Dermis blood vessel endothelial cell (primary cell): Measurements from ENCODE around the gene PRSS56. TPM values are rescaled to one million over a fixed set of nuclear protein-coding genes. Genes with fewer than 3 reads are reported as not detected.

Experiments
- DNase-seq: peaks from one replicate; pipeline ENCODE4 v3.0.0; 2010
- total RNA-seq: library from RNA; depleted of rRNA; stranded (reverse); fragments of >200 nt; gene quantifications from 2 replicates; pipeline ENCODE4 v1.2.3, GENCODE V29; 2014

PRSS56 gene
- total RNA-seq, 1 donor from 2014 or later, result not detected

DNA sequence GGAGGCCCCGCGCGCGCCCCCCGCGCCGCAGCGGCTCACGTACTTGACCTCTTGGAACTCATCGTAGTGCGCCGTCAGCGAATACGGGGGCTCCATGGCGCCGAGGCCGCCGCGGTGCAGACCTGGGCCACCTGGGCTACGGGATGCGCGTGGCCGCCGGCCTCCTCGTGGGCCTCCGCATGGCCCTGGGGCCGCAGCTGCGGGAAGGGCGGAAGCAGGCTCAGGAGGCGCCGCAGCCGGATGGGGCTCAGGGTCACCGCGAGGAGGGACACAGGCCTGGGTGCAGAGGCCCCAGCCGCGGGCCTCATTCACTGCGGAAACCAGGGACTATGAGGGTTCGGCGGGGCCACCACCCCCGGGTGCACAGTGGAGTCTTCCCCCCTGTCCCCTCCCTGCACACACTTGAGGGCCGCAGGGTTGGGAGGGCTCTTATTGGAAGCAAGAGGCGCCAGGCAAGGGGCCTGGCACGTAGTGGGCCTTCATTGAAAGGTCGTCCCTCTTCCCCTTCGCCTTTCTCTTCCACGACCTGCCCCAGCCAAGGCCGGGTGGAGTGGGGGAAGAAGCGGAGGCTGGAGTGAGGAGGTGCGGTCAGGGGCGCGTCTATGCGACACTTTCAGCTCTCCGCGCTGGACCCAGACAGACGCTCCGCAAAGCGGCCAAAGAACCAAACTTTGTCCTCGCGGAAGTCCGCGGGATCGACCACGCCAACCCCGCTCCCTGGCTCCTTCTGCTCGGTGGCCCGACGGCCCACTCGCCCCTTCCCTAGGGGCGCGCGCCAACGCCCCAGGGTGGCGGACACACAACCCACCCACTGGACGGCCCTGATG, 33.4 kb upstream of the PRSS56 start:
- no peak for DNase-seq

DNA sequence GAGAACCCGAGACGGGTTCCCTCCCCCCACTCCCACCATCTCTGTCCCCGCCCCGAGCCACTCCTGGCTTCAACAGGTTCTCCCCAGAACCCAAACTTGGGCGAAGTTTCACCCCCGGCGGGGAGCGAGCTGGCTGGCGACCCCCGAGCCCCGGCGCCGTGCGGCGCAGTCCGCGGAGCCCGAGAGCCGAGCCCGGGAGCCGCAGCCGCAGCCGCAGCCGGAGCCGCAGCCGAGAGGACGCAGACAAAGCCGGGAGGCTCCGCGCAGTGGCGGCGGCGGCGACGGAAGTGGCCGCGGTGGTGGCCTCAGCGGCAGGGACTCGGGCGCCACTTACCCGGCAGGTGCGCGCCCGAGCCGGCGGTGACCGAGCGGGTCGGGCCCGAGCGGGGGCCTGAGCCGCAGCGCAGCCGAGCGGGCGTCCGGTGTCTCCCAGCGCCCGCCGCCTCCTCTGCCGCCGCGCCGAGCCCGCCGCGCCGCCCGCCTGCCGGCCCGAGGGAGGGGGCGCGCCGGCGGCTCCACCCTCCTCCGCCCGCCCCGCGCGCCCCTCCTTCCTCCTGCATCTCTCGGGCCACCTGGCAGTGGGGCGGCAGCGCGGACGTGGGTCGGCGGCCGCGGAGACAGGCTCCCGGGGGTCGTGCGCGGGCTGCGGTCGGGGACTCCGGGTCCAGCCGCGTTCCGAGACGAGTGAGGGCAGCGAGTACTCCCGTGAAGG, 32.6 kb upstream of the PRSS56 start, which contains the start of gene ECEL1:
Gene ECEL1 (minus strand): TSS at position 450 of the 712 bp plus-strand sequence. CDS start 1,181 bp downstream, outside the sequence.
- no peak for DNase-seq

DNA sequence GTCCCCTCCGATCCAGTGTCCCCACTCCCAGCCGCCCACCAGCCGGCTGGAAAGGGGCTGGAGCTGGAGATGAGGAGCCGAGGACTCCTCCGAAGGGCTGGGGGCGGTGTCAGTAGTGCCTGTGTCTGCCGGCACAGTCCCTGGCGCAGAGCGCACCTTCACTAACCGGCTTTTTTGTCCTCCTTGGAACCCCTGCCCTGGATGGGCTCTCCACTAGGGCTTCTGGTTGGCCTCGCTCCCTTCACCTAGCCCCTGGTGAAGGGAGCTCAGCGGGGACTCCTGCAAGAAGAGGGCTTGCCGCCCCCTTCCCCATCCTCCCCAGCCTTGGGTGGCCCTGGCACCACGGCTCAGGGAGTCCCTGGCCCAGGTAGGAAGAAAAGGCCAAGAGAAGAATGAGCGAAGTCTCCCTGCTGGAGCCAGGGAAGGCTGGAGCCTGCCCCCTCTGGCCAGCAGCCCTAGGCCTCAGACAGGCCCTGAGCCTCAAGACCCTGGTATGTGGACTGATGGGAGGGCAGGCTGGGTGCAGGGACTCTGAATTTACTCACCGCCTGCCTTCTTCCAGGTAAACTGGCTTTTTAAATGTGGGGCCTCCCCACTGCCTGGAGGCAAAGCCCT, 32.0 kb upstream of the PRSS56 start:
- DNase-seq, result no peak

DNA sequence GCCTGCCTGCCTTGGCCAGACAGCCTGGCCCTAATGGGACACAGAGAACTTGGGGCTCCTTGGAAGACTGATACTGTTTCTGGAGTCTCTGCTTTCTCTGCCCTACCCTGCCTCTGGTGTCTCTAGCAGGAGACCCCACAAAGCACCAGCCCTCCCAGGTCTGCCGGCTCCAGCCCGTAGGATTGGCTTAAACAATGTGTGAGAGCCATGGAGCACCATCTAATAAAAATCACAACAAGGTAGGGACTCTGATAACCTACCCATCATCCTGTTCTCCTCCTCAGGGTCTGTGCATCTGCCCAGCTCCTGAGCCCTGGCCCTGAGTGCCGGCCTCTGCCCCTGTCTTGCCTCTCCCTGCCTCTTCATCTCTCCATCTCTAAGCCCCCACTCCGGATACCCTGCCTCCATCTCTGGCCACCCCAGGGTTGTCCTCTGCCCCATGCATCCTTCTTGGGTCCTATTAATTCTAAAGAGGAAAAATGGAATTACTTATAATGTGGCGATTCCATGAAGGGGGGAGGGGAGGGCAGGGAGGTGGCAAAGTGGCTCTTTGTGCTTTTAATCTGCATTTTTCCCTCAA, 31.4 kb upstream of the PRSS56 start:
- no peak for DNase-seq

DNA sequence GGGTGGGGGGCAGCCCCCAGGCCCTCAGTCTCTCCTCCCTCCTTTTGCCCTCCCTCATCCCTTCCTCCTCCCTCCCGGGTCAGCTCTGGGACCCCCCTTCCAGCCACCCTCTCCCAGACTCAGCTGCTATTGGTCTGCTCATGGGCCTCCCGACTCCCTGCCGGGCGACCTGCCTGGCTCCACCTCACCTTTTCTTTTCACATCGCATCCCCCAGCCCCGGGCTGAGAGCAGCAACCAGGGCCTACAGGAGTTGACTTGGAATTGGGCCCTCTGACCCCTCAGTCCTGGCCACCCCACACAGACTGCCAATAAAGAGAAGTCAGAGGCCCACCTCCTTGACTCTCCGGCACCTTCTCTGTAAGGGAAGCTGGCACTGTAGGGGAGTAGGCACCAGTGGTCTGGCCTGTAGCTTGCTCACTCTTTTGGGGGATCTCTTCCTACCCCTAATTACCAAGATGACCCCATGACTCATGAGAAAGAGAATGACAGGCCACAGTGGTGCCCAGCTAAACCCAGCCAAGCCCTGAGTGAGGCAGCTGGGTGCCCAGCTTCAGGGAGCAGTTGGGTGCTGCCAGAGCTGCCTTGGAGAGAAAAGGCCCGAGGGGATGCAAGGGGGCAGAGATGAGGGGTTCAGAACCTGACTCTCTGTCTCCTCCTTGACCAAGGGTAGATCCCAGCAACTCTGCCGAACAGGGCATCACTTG, 30.5 kb upstream of the PRSS56 start:
- DNase-seq, result no peak

DNA sequence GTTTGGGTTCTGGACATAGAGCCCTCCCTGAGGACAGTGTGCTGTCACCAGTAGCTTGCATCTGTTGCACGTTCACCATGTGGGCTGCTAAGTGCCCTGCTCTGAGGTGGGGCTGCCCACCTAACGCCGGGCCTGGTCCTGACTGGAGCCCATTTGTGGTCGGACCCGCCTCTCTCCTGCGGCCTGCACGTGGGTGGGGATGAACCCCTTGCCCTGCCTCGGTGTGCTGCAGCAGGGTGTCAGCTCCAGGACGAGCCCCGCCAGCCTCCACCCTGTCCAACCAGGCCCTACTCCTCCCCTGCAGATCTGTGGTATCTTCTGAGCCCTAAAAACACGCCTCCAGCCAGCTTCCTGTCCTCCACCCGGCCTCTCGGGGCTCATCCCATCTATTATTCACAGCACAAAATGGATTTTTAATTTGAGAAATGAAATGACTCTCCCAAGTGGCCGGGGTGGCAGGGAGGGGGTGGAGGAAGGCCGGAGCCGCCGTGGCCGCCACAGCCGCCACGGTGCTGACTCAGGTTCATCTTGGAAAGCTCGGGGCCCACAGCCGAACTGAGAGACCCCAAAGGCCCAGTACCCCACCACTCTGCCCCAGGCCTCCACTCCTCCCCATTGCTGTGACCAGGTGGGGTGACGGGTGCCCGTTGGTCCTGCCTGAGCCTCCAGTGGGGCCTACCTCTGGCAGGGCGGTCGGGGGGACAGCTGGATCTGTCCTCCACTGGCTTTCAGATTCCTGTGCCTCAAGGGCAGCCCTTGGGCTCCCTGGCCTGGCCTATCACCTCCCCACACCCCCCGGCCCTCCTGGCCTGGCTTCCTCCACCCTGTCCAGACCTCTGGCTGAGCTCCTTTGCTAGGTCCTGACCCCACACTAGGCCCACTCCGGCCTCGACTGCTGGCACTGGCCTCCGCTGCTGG, 29.7 kb upstream of the PRSS56 start:
- no peak for DNase-seq

DNA sequence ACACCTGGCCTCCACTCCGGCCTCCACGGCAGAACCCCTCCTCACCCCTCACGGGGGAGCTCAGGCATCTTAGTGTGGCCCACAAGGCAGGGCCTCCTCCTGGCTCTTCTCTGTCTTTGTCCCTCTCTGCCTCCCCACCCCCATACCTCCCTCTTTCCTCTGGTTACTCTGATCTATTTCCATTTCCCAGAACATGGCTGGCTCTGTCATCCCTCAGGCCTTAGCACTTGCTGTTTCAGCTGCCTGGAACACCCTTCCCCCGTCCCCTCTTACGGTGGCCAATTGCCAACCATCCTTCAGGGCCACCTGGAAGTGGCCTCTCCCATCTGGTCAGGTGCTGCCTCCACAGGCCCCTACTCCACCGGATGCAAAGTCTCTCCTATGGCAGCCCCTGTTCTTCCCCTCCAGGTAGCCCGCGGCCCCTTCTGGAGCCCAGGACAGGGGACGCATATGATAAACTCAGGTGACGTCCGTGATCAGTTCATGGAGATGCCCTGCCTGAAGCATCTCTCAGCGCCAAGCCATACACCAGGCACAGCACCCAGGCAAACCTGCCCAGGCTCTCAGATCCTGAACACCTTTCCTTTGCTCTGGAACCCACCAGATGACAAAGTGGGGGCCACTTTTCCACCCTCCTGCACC, 28.9 kb upstream of the PRSS56 start:
- DNase-seq, result no peak

DNA sequence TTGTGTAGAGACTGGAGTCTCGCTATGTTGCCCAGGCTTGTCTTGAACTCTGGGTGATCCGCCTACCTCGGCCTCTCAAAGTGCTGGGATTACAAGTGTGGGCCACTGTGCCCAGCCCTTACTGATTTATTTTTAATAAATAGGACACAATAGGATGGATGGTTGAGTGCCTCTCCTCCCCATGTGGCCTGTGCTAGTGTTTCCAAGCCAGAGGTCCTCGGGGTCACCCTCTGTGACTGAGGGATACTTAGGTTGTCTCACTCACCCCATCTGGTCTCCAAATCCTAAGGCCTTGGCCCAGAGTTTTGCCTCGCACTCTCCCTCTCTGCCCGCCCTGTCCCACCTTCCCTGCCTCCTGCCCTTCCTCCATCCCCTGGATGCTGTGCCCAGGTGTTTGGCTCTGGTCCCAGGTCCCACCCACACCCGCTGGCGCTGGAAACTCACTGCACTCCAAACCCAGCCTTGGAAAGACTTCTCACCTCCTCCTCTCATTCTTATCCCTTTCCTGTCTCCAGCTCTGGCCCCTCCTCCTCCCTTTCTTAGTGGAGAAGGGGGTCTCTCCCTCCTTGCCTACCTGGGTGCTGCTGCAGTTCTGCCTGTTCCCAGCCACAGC, 27.8 kb upstream of the PRSS56 start:
- DNase-seq, result no peak

DNA sequence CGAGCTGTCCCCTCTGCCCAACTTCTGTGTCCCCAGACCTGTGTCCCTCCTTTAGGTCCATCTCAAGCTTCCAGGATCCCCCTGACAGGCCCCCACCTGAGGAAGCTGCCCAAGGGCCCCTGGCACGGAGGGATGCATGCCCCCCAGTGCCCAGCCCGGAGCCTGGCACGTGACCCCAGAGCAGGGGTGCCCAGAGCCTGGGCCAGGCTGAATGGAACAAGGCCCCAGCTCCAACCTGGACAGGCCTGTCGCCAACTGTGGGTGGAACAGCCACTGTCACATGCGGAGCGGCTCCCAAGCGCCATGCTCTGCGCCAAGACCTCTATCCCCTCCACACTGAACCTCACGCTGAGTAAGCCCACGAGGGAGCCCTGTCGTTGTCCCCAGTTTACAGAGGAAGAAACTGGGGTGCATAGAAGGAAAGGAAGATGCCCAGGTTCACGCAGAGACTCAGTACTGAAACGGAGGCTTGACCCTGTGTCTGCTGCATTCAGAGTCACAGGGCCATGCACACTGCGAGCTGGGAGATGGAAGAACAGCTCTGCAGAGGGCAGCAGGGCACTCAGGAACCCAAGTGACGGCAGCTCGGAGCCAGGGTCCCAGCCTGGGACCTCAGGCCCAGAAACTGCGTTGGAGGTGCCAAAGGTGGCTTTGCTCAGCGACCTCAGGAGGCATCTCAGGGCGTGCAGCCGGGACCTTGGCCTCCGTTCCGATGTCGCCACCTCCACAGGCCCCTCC, 27.1 kb upstream of the PRSS56 start:
- DNase-seq, result no peak

DNA sequence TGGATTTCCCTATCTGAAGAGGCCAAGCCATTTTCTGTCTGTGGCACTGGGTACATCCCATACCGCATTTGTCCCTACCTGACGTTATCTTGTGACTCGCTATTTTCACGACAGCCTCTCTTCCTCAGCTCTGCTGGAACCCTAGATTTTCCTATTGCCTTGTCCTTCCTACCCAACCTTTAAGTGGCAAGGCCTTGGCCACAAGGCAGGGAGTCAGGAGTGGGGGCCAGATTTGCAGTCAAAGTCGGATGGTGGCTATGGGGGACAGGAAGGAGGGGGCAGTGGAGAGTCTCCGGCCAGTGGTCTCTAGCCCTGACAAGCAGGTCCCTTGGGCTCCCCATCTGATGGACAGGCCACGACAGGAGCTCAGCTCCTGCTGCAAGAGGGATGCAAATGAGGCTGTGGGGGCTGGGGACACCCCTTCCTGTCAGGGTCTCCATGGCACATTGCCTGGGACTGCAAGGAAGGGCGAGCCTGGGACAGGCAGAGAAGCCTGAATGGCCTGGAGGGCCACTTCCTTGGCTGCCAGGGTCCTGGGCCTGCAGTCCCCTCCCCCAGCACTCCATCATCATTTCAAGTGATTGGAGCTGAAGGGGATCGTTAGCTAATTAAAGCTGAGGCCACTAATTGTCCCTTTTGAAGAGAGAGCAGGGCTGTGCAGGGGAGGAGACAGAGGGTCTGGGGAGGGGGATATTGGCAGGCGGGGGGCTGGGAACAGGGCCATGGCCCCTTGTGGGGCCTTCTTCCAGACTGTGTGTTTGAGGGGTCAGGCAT, 26.3 kb upstream of the PRSS56 start:
- DNase-seq, result no peak

DNA sequence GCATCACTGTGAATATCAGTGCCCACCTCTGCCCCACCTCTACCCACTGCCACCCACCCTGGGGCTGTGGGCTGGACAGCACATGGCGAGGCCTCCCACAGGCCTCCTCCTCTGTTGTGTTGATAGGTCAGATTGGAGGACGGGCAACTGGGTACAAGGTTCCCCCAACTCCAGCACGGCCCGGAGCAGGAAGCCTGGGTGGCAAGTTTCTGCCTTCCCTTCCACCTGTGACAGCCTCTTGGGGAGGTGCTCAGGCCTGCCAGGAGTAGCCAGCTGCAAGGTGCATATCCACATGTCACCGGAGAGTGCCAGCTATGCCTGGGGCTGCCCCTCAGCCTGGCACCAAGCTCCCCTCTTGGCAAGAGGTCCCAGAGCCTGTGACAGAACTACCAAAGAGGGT, 25.6 kb upstream of the PRSS56 start:
- DNase-seq, result no peak

DNA sequence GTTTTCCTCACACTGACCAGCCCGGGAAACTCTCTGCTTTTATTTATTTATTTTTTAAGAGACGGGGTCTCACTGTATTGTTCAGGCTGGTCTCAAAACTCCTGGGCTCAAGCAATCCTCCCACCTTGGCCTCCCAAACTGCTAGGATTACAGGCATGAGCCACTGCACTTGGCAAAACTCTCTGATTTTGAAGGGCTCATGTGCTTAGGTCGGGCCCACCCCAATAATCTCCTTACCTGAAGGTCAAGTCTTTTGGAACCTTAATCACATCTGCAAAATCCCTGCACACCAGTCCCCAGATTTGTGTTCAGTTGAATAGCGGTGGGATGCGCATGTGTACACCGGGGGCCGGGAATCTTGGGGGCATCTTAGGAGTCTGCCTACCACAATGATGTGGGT, 24.9 kb upstream of the PRSS56 start:
- DNase-seq, result no peak

DNA sequence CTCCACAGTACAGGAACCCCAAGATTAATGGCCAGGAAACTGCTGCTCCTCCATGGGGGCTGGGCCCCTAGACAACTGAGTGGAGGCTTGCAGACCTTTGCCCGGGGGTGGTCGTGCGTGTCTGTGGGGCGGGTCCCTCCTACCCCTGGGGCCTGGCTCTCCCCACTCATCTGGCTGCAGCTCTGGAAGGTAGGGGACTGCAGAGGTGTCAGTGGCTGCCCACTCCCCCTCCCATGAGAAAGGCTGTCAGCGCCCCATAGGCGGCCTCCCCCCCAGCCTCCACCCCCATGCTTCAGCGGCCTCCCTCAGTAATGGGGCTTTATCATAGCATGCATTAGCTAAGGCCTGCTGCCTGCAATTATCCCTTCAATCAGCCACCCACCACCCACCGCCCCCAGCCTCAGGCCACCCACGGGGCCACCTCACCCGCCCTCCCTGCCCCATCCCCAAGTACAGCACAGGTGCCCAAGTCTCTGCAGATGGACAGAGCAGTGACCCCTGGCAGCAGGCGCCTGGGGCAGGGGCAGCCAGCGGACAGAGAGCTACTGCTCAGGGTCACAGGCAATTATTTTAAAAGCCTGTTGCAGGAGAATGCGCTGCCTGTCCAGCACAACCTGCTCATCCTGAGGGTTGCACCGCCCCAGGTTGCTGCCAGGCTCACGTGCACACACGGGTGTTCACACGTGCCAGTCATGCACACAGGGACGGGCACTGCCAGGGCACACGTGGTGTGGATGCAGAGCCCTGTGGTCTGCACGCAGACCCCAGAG, 23.5 kb upstream of the PRSS56 start:
- DNase-seq, result no peak

DNA sequence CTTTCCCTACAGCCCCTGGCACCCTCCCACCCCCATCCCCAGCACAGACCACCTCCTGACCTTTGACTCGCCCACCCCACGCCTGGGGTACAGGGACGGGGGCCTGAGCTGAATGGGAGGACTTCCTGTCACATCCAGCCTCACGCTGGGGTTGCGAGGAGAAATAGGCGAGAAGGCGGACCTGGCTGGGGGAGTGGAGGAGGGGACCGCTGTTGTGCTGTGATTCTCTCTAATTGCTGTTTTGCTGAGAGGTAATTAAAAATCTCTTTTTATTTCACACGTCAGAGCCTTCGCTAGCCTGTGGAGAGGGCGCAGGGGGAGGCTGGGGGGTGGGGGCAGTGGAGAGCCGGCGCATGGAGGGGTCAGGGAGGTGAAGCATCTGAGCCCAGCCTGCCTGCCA, 22.8 kb upstream of the PRSS56 start:
- DNase-seq, result no peak

DNA sequence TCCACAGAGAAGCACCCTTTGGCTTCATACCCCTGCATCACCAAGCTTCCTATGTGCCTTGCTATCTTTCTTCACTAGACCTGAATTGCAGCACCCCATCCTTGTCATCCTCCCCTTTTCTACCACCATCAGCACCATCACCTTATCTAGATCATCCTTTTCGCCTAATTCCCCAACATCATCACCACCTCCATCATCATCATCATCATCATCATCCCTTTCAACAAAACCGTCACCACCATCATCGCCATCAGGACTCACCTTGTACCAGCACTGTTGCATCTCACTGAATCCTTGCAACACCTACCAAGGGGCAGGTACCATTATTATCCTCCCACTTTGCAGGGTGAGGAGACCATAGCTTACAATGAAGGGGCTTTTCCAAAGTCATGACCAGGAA, 21.7 kb upstream of the PRSS56 start:
- no peak for DNase-seq

DNA sequence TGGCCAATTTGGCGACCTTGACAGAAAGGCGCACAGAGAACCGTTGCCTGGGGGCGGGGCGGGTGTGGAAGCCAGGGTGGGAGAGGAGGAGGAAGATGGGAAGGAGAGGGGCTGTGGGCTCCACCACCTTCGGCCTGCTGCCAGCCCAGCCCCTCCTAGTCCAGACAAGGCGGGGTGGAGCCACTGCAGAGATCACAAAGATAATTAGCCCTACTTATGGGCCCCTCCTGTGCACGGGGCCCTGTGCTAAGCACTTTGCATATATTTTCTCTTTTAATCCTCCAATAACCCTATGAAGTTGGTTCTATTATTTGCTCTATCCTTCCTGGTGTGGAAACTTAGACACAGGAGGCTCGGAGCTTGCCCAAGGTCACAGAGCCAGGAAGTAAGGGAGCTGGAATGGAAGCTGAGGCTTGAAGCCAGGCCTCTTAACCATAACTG, 18.8 kb upstream of the PRSS56 start:
- DNase-seq, result no peak

DNA sequence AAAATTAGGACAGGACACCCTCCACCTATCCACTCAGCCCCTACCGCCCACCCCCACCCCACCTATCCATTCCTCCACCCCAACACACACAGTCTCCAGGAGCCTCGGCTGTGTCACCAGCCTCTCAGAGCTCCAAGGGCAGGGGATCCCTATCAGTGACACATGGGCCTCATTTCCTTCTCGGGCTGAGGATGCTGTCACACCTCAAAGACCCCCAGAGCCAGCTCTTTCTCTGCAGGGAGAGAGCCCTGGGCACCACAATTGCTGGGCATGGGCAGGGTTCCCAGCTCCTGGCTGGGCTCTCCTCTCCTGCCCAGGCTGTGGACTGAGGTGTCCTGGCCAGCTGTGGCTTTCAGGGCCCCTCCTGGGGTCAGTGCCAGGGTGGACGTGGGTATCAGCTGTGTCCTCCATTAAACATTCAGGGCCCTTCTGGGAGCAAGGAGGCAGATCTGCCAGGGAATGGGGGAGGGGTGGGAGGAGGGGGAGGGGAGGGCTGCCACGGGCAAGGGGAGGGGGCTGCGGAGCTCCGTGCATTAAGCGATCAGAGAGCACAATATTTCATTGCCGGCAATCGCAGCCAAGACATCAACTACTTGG, 18.3 kb upstream of the PRSS56 start:
- no peak for DNase-seq

DNA sequence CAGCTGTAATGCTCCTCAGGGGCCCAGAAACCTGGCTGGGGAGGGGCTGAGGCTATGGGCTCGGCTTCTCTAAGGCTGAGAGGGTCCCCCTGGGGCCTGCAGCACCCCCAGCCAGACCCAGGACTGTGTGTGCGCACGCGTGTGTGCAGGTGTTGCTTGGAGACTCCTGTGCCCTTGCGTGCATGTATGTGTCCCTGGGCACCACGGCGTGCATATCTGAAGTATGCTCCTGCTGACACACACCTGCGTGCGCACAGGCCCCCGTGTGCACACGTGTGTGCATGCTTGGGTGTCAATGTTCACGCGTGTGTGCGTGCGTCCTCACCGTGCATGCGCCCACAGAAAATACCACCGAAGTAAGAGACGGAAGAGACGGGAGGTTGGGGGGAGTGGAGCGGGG, 17.7 kb upstream of the PRSS56 start:
- no peak for DNase-seq
